Left lung (tissue), 10 donors: ENCODE results near the gene ABCB6. TPM values are rescaled to one million over a fixed set of nuclear protein-coding genes. Genes with fewer than 3 reads are reported as not detected.

Experiments used
- ATAC-seq: fragments of 200-7000 bp; cut with Tn5 transposase; one replicate; pipeline ENCODE4 v1.9.1; 2020; ENCODE audit warnings: moderate library complexity
- DNase-seq, 4 donors: peaks; one replicate each; pipeline ENCODE4 v3.0.0-alpha.2; 2013 to 2020
- H3K27ac ChIP-seq, 2 donors: fragments of 200-600 bp; sonication (generic) in 1 of 2; one replicate each; pipeline versions ENCODE4 v1.5.0 to v1.8.0; 2020 to 2021
- H3K27me3 ChIP-seq, 2 donors: fragments of 200-600 bp; sonication (generic) in 1 of 2; one replicate each; pipeline versions ENCODE4 v1.5.0 to v1.8.0; 2020 to 2021
- H3K36me3 ChIP-seq, 2 donors: fragments of 200-600 bp; sonication (generic) in 1 of 2; one replicate each; pipeline versions ENCODE4 v1.5.0 to v1.8.0; 2020 to 2021
- H3K4me1 ChIP-seq, 2 donors: fragments of 200-600 bp; one replicate each; pipeline ENCODE4 v1.8.0; 2021
- H3K4me3 ChIP-seq, 2 donors: fragments of 200-600 bp; sonication (generic) in 1 of 2; one replicate each; pipeline versions ENCODE4 v1.5.0 to v1.8.0; 2020 to 2021; ENCODE audit warnings: mild to moderate bottlenecking in 1 of 2
- H3K9me3 ChIP-seq, 2 donors: fragments of 200-600 bp; sonication (generic) in 1 of 2; one replicate each; pipeline versions ENCODE4 v1.5.0 to v1.8.0; 2020 to 2021
- CTCF ChIP-seq, 2 donors: fragments of 200-600 bp; sonication (generic) in 1 of 2; IDR thresholded peaks; one replicate each; pipeline versions ENCODE4 v1.5.0 to v1.8.0; 2021; ENCODE audit warnings: antibody characterized with exemption in 2 of 2
- intact Hi-C, 2 donors: fragments of 100-400 bp; cut with DNase I; formaldehyde crosslinking; loops; one replicate each; pipeline versions ENCODE4 v1.11.2 to v1.14.2; 2022
- polyA plus RNA-seq, 6 donors: library from polyadenylated mRNA; unstranded; fragments of 120-200 nt; gene quantifications; one replicate each; pipeline ENCODE4 v1.2.1, GENCODE V29; 2013; ENCODE audit not compliant: insufficient read length in 6 of 6
- total RNA-seq, 2 donors: library from RNA; stranded (reverse); fragmentation: NEBNext Ultra II Directional; extraction: Animal tissue kit (Norgen Biotek cat#: 25700); gene quantifications; one replicate each; pipeline ENCODE4 v1.2.1, GENCODE V29; 2021
- donor health status: DM: no; HTN: yes; CAD: no.
- donor health status: DM: no; HTN: no; CAD: no.

The ABCB6 gene
- total and polyA plus RNA-seq, 8 donors = 23.2 to 45.3 (median 30.1) TPM

DNA sequence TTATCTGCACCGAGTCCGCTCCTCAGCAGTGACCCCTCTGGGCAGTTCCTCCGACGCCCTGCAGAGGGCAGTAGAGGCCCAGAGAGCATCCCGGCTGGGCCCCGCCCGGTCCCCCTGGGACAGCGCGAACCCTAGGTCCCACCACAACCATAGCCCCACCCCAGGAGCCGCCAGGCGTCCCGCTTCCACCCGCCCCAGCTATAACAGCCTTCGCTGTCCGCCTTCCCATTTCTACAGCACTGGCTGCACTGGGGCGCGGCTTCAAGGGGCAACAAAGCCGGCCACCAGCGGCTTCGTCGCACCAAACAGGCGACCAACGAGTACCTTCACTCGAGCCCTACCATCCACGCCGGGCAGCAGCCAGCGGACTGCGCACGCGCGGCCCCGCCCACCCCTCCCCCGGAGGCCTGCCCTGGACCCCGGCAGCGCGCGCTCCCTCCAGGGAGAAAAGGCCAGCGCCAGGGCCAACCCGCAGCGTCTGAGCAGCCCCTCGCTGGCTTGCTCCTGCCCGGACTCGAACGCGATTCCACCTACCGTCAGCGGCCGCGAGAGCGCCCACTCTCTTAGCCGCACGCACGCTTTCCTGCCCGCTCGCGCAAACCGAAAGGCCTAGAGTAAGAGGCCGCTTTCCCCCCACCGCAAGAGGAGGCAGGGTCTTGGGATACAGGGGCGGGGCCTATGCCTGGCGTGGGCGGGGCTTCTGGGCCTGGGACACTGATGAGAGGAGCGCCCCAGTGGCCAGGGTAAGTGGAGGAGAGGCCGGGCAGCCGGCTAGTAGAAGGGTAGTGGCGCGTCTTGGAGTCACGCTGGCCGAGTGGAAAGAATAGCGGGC lies 58.4 kb downstream of the ABCB6 start, which contains the start of gene NHEJ1:
Gene NHEJ1, minus strand, starts transcription at position 630 of the 832 bp plus-strand sequence. CDS start 2,453 bp downstream, outside the sequence.
- intact Hi-C loops = loop anchor here in 1 of 2 donors (10.0 kb wide), 1 partner anchor 134 kb away; no protein-coding TSS in a partner anchor
- H3K4me3 ChIP-seq = peak within 1 kb of the TSS; percentile 54 to 73
- peak within 1 kb of the TSS; percentile 93 for H3K27ac ChIP-seq
- H3K4me1 ChIP-seq = peaks cover 4 to 12% of the 10 kb centered on the region in 2 donors
- DNase-seq (peak; percentile 94 to 99 (median 96)), ATAC-seq (peak; percentile 98)
- H3K9me3 ChIP-seq = no peaks in the 10 kb centered on the region
- no peaks in the 10 kb centered on the region for H3K27me3 ChIP-seq
- H3K36me3 ChIP-seq = peaks cover 0 to 22% of the 10 kb centered on the region in 2 donors
- TF ChIP-seq CTCF (IDR thresholded peaks at IDR 0.05) = peak; percentile 99

Other genes with a start within 250 kb of the ABCB6 start
- not detected for gene FEV, start 233.8 kb downstream of the ABCB6 start, total RNA-seq
- gene FEV, start 233.8 kb downstream of the ABCB6 start, polyA plus RNA-seq = not detected
- gene CRYBA2, start 225.5 kb downstream of the ABCB6 start, total RNA-seq = not detected
- under 1 TPM in 1 of 6 donors, not detected in 5; 0.22 TPM for gene CRYBA2, start 225.5 kb downstream of the ABCB6 start, polyA plus RNA-seq
- gene CFAP65, start 177.4 kb downstream of the ABCB6 start, total RNA-seq = 1 to 10 TPM in 1 of 2 donors, not detected in 1; 4.3 TPM
- gene CFAP65, start 177.4 kb downstream of the ABCB6 start, polyA plus RNA-seq = 1 to 10 TPM in 5 of 6 donors, under 1 TPM in 1; 0.83 to 4.3 (median 2.9) TPM
- gene IHH, start 158.0 kb downstream of the ABCB6 start, total RNA-seq = 1 to 10 TPM; 1.0 to 1.7 TPM
- gene IHH, start 158.0 kb downstream of the ABCB6 start, polyA plus RNA-seq = 1 to 10 TPM; 1.7 to 3.7 (median 2.1) TPM
- gene NHEJ1, start 58.1 kb downstream of the ABCB6 start, total RNA-seq = 10 to 100 TPM; 14.0 to 16.4 TPM
- 10 to 100 TPM; 16.3 to 20.9 (median 18.8) TPM for gene NHEJ1, start 58.1 kb downstream of the ABCB6 start, polyA plus RNA-seq
- 1 to 10 TPM; 3.8 to 4.4 TPM for gene SLC23A3, start 48.9 kb downstream of the ABCB6 start, total RNA-seq
- gene SLC23A3, start 48.9 kb downstream of the ABCB6 start, polyA plus RNA-seq = 1 to 10 TPM; 2.6 to 5.5 (median 4.3) TPM
- 10 to 100 TPM; 59.0 to 68.2 TPM for gene CNPPD1, start 42.0 kb downstream of the ABCB6 start, total RNA-seq
- 10 to 100 TPM; 34.6 to 42.7 (median 40.7) TPM for gene CNPPD1, start 42.0 kb downstream of the ABCB6 start, polyA plus RNA-seq
- 10 to 100 TPM; 84.6 to 85.4 TPM for gene RETREG2, start 40.7 kb downstream of the ABCB6 start, total RNA-seq
- 10 to 100 TPM; 75.0 to 86.6 (median 81.7) TPM for gene RETREG2, start 40.7 kb downstream of the ABCB6 start, polyA plus RNA-seq
- 10 to 100 TPM; 28.5 to 40.8 TPM for gene ZFAND2B, start 12.2 kb downstream of the ABCB6 start, total RNA-seq
- 10 to 100 TPM; 26.3 to 41.8 (median 36.0) TPM for gene ZFAND2B, start 12.2 kb downstream of the ABCB6 start, polyA plus RNA-seq
- gene ATG9A, start 10.7 kb upstream of the ABCB6 start, total RNA-seq = 10 to 100 TPM; 53.6 to 58.9 TPM
- gene ATG9A, start 10.7 kb upstream of the ABCB6 start, polyA plus RNA-seq = 10 to 100 TPM; 43.1 to 52.6 (median 47.0) TPM
- 10 to 100 TPM; 34.5 to 36.5 TPM for gene ANKZF1, start 10.8 kb upstream of the ABCB6 start, total RNA-seq
- 10 to 100 TPM; 54.7 to 85.5 (median 80.0) TPM for gene ANKZF1, start 10.8 kb upstream of the ABCB6 start, polyA plus RNA-seq
- 10 to 100 TPM in 1 of 2 donors, 1 to 10 TPM in 1; 9.9 to 11.9 TPM for gene GLB1L, start 26.5 kb upstream of the ABCB6 start, total RNA-seq
- 10 to 100 TPM; 14.6 to 17.9 (median 16.6) TPM for gene GLB1L, start 26.5 kb upstream of the ABCB6 start, polyA plus RNA-seq
- gene STK16, start 26.5 kb upstream of the ABCB6 start, total RNA-seq = 10 to 100 TPM; 23.9 to 26.3 TPM
- gene STK16, start 26.5 kb upstream of the ABCB6 start, polyA plus RNA-seq = 10 to 100 TPM; 30.9 to 35.6 (median 33.2) TPM
- gene TUBA4B, start 34.3 kb upstream of the ABCB6 start, total RNA-seq = 1 to 10 TPM in 1 of 2 donors, not detected in 1; 3.0 TPM
- gene TUBA4B, start 34.3 kb upstream of the ABCB6 start, polyA plus RNA-seq = 1 to 10 TPM in 5 of 6 donors, under 1 TPM in 1; 0.50 to 6.0 (median 3.7) TPM
- gene TUBA4A, start 35.0 kb upstream of the ABCB6 start, total RNA-seq = 10 to 100 TPM; 65.0 to 84.0 TPM
- gene TUBA4A, start 35.0 kb upstream of the ABCB6 start, polyA plus RNA-seq = 10 to 100 TPM; 24.1 to 41.4 (median 36.2) TPM
- 10 to 100 TPM; 54.2 to 97.4 TPM for gene DNAJB2, start 60.4 kb upstream of the ABCB6 start, total RNA-seq
- 10 to 100 TPM; 58.7 to 74.8 (median 63.7) TPM for gene DNAJB2, start 60.4 kb upstream of the ABCB6 start, polyA plus RNA-seq
- 1 to 10 TPM in 1 of 2 donors, not detected in 1; 1.4 TPM for gene PTPRN, start 90.4 kb upstream of the ABCB6 start, total RNA-seq
- gene PTPRN, start 90.4 kb upstream of the ABCB6 start, polyA plus RNA-seq = 1 to 10 TPM in 1 of 6 donors, under 1 TPM in 5; 0.17 to 1.1 (median 0.79) TPM
- not detected for gene RESP18, start 113.8 kb upstream of the ABCB6 start, total RNA-seq
- gene RESP18, start 113.8 kb upstream of the ABCB6 start, polyA plus RNA-seq = not detected
- gene DNPEP, start 169.0 kb upstream of the ABCB6 start, total RNA-seq = 10 to 100 TPM; 41.6 to 62.9 TPM
- 10 to 100 TPM; 60.6 to 86.4 (median 72.9) TPM for gene DNPEP, start 169.0 kb upstream of the ABCB6 start, polyA plus RNA-seq
- 100 to 1,000 TPM in 1 of 2 donors, 10 to 100 TPM in 1; 32.0 to 101 TPM for gene DES, start 199.4 kb upstream of the ABCB6 start, total RNA-seq
- 10 to 100 TPM in 5 of 6 donors, 1 to 10 TPM in 1; 8.7 to 31.3 (median 23.8) TPM for gene DES, start 199.4 kb upstream of the ABCB6 start, polyA plus RNA-seq
- gene SPEG, start 215.9 kb upstream of the ABCB6 start, total RNA-seq = 10 to 100 TPM in 1 of 2 donors, 1 to 10 TPM in 1; 7.3 to 11.7 TPM
- gene SPEG, start 215.9 kb upstream of the ABCB6 start, polyA plus RNA-seq = 10 to 100 TPM; 21.5 to 34.2 (median 29.1) TPM